OCI-LY1 (cell line): ENCODE results near the gene KRTAP1-1.

ENCODE experiments used
- H2AFZ ChIP-seq: fragments of 200-600 bp; sonication (generic), shearing (Covaris generic); 2 replicates; pipeline ENCODE4 v1.6.0; 2014; ENCODE audit warnings: antibody characterized with exemption, mild to moderate bottlenecking, low read length
- H3F3A ChIP-seq: fragments of 200-600 bp; sonication (generic), shearing (Covaris generic); 2 replicates; pipeline ENCODE4 v1.6.0; 2014; ENCODE audit warnings: mild to moderate bottlenecking, antibody characterized with exemption, low read length, moderate library complexity; ENCODE audit not compliant: insufficient read depth
- H3K27ac ChIP-seq: fragments of 200-600 bp; sonication (generic); 2 replicates; pipeline ENCODE4 v1.5.1; 2014; ENCODE audit warnings: low read length, mixed run types, mild to moderate bottlenecking, low read depth; ENCODE audit not compliant: poor library complexity, severe bottlenecking
- H3K27me3 ChIP-seq: fragments of 200-600 bp; sonication (generic); 2 replicates; pipeline ENCODE4 v1.6.0; 2014; ENCODE audit warnings: antibody characterized with exemption, mild to moderate bottlenecking, low read length, moderate library complexity; ENCODE audit not compliant: insufficient read depth
- H3K36me3 ChIP-seq: fragments of 200-600 bp; sonication (generic); 2 replicates; pipeline ENCODE4 v1.6.1; 2014; ENCODE audit warnings: mild to moderate bottlenecking, antibody characterized with exemption, low read length, moderate library complexity, mixed read lengths; ENCODE audit not compliant: insufficient read depth
- H3K4me1 ChIP-seq: fragments of 200-600 bp; sonication (generic); 2 replicates; pipeline ENCODE4 v1.5.1; 2014; ENCODE audit warnings: mild to moderate bottlenecking, low read length, moderate library complexity; ENCODE audit not compliant: insufficient read depth, severe bottlenecking
- H3K4me2 ChIP-seq: fragments of 200-600 bp; sonication (generic), shearing (Covaris generic); 2 replicates; pipeline ENCODE4 v1.6.1; 2014; ENCODE audit warnings: low read length
- H3K4me3 ChIP-seq: fragments of 200-600 bp; sonication (generic); 2 replicates; pipeline ENCODE4 v1.5.1; 2014; ENCODE audit warnings: low read length, low read depth, mild to moderate bottlenecking, mixed read lengths; ENCODE audit not compliant: poor library complexity, severe bottlenecking
- H3K79me2 ChIP-seq: fragments of 200-600 bp; shearing (Covaris generic); 2 replicates; pipeline ENCODE4 v1.6.1; 2016; ENCODE audit warnings: mixed run types, low read length, mixed read lengths; ENCODE audit not compliant: insufficient read depth
- H3K9ac ChIP-seq: fragments of 200-600 bp; sonication (generic), shearing (Covaris generic); 2 replicates; pipeline ENCODE4 v1.6.1; 2014; ENCODE audit warnings: mild to moderate bottlenecking, low read length, mixed read lengths
- H3K9me2 ChIP-seq: fragments of 200-600 bp; sonication (generic), shearing (Covaris generic); 2 replicates; pipeline ENCODE4 v1.6.1; 2014; ENCODE audit warnings: low read depth, mild to moderate bottlenecking, low read length, mixed read lengths
- H3K9me3 ChIP-seq: fragments of 200-600 bp; shearing (Covaris generic); 2 replicates; pipeline ENCODE4 v1.6.1; 2014; ENCODE audit warnings: low read length, mixed read lengths
- H4K20me1 ChIP-seq: fragments of 200-600 bp; sonication (generic), shearing (Covaris generic); 2 replicates; pipeline ENCODE4 v1.6.0; 2016; ENCODE audit warnings: mild to moderate bottlenecking, low read length; ENCODE audit not compliant: insufficient read depth
- CTCF ChIP-seq: fragments of 200-600 bp; sonication (generic), shearing (Covaris generic); IDR thresholded peaks from 2 replicates; pipeline ENCODE4 v1.5.1; 2017; ENCODE audit warnings: mild to moderate bottlenecking, antibody characterized with exemption, low read length, moderate library complexity, mixed read lengths
- EZH2 ChIP-seq: fragments of 200-600 bp; sonication (generic), shearing (Covaris generic); IDR thresholded peaks from 2 replicates; pipeline ENCODE4 v1.8.0; 2017; ENCODE audit warnings: borderline replicate concordance, mixed run types, mild to moderate bottlenecking, antibody characterized with exemption, low read length, moderate library complexity, mixed read lengths

KRTAP1-1 gene

GRCh38 chr17:41016578-41017215, 24.6 kb downstream of the KRTAP1-1 start:
- Histone ChIP-seq H3K27ac (no peak overlapping the region), H3K4me2 (no peak overlapping the region), H3F3A (no peaks in the 10 kb centered on the region), H3K9ac (no peak overlapping the region), H3K4me1 (no peaks in the 10 kb centered on the region), H2AFZ (no peak overlapping the region), H3K27me3 (no peaks in the 10 kb centered on the region), H3K9me3 (no peaks in the 10 kb centered on the region), H3K36me3 (no peaks in the 10 kb centered on the region), H4K20me1 (no peaks in the 10 kb centered on the region), H3K4me3 (no peak overlapping the region), H3K9me2 (no peaks in the 10 kb centered on the region), H3K79me2 (no peaks in the 10 kb centered on the region)
- no peak for TF ChIP-seq CTCF
- no peak for TF ChIP-seq EZH2

- Histone ChIP-seq H3K79me2 (no peaks in the 10 kb centered on the region), H3K27me3 (no peaks in the 10 kb centered on the region), H3K4me3 (no peak overlapping the region), H2AFZ (no peak overlapping the region), H3K9me2 (no peaks in the 10 kb centered on the region), H3K9ac (no peak overlapping the region), H3K4me2 (no peak overlapping the region), H3K27ac (no peak overlapping the region), H4K20me1 (no peaks in the 10 kb centered on the region), H3F3A (no peaks in the 10 kb centered on the region), H3K36me3 (no peaks in the 10 kb centered on the region), H3K4me1 (no peaks in the 10 kb centered on the region), H3K9me3 (no peaks in the 10 kb centered on the region)
- no peak for TF ChIP-seq CTCF
- no peak for TF ChIP-seq EZH2
These were observed 25.8 kb downstream of the KRTAP1-1 start for GRCh38 chr17:41015454-41015853.

GRCh38 chr17:41013606-41014005, 27.6 kb downstream of the KRTAP1-1 start:
- H3K79me2 ChIP-seq = no peaks in the 10 kb centered on the region
- H3K9me3 ChIP-seq = no peaks in the 10 kb centered on the region
- no peaks in the 10 kb centered on the region for H3K9me2 ChIP-seq
- H3K4me2 ChIP-seq = no peak overlapping the region
- H3K27ac ChIP-seq = no peak overlapping the region
- TF ChIP-seq EZH2 (no peak), CTCF (no peak)
- H2AFZ ChIP-seq = no peak overlapping the region
- no peaks in the 10 kb centered on the region for H3K36me3 ChIP-seq
- H3K4me1 ChIP-seq = no peaks in the 10 kb centered on the region
- no peaks in the 10 kb centered on the region for H3F3A ChIP-seq
- H3K4me3 ChIP-seq = no peak overlapping the region
- H3K9ac ChIP-seq = no peak overlapping the region
- H3K27me3 ChIP-seq = no peaks in the 10 kb centered on the region
- H4K20me1 ChIP-seq = no peaks in the 10 kb centered on the region
